K562 (cell line): ENCODE measurements around the gene PLCB1. TPM values are rescaled to one million over a fixed set of nuclear protein-coding genes. Genes with fewer than 3 reads are reported as not detected.

Experiments used
- ATAC-seq: fragments of 200-7000 bp; cut with Tn5 transposase; 3 replicates; pipeline ENCODE4 v1.9.1; 2020; ENCODE audit warnings: moderate library complexity
- BruUV-seq: library from RNA; stranded (reverse); fragments of 400-500 nt; replicated peaks from 2 replicates; lab custom pipeline; 2021; lab: Mats Ljungman, UMichigan
- CTCF ChIA-PET: fragments of 300-600 bp; formaldehyde crosslinking; extraction: SDS; loops from one replicate; lab custom pipeline; 2021; ENCODE audit warnings: low intra/inter-chr PET ratio; lab: Yijun Ruan, JAX
- POLR2A ChIA-PET: fragments of 300-600, 350-650 bp; sonication (Branson Sonifier 250); formaldehyde crosslinking; extraction: SDS; loops from one replicate; lab custom pipeline; 2021; ENCODE audit warnings: antibody characterized with exemption, inconsistent platforms; lab: Yijun Ruan, JAX
- DNase-seq, 4 experiments: peaks; one replicate each; pipeline versions ENCODE4 v3.0.0 to v3.0.0-alpha.2; 2011 to 2018; ENCODE audit warnings: low spot score in 3 of 4, mixed read lengths in 3 of 4; ENCODE audit errors: extremely low read depth in 1 of 4
- FAIRE-seq: peaks from 2 replicates; lab custom pipeline; 2011; peaks lifted over from hg19 to GRCh38; lab: Jason Lieb, UNC
- H2AFZ ChIP-seq: 2 replicates; pipeline ENCODE4 v1.6.0; 2011; ENCODE audit warnings: low read depth, low read length, control low read depth, inconsistent platforms
- H3K27ac ChIP-seq: fragments of 200-600 bp; 3 replicates; pipeline ENCODE4 v1.8.0; 2011; ENCODE audit warnings: low read depth, mild to moderate bottlenecking, control low read depth, inconsistent platforms, low read length, moderate library complexity, mixed read lengths; ENCODE audit errors: extremely low read depth
- H3K27me3 ChIP-seq, 2 experiments: fragments of 300-600 bp in 1 of 2; 2 replicates in 1 of 2; 3 replicates in 1 of 2; pipeline versions ENCODE4 v1.6.0 to v1.8.0; 2011; ENCODE audit warnings: inconsistent platforms in 2 of 2, low read length in 2 of 2, mild to moderate bottlenecking in 1 of 2, mixed read lengths in 1 of 2, moderate library complexity in 1 of 2; ENCODE audit not compliant: control insufficient read depth in 2 of 2, insufficient read depth in 2 of 2
- H3K36me3 ChIP-seq: fragments of 300-600 bp; 3 replicates; pipeline ENCODE4 v1.8.0; 2011; ENCODE audit warnings: mild to moderate bottlenecking, low read length, inconsistent platforms; ENCODE audit not compliant: control insufficient read depth, insufficient read depth
- H3K4me1 ChIP-seq, 2 experiments: fragments of 200-600 bp in 1 of 2; replicated peaks in 1 of 2; 2 replicates in 1 of 2; 3 replicates in 1 of 2; pipeline versions ENCODE4 v1.5.1 to v1.8.0; 2011; ENCODE audit warnings: inconsistent platforms in 2 of 2, low read length in 2 of 2, mild to moderate bottlenecking in 1 of 2, mixed read lengths in 1 of 2, moderate library complexity in 1 of 2; ENCODE audit not compliant: control insufficient read depth in 2 of 2, insufficient read depth in 2 of 2
- H3K4me2 ChIP-seq: 2 replicates; pipeline ENCODE4 v1.6.1; 2011; ENCODE audit warnings: low read length, control low read depth, inconsistent platforms, mixed read lengths; ENCODE audit not compliant: insufficient read depth
- H3K4me3 ChIP-seq: fragments of 200-600 bp; sonication (generic), shearing (Covaris generic); 2 replicates; pipeline ENCODE4 v1.5.1; 2016; ENCODE audit warnings: control low read depth, inconsistent platforms
- H3K79me2 ChIP-seq: fragments of 200-600 bp; 3 replicates; pipeline ENCODE4 v1.8.0; 2011; ENCODE audit warnings: low read length, inconsistent platforms; ENCODE audit not compliant: control insufficient read depth, insufficient read depth
- H3K9ac ChIP-seq, 2 experiments: 2 replicates each; pipeline versions ENCODE4 v1.6.0 to v1.6.1; 2011; ENCODE audit warnings: low read depth in 2 of 2, low read length in 2 of 2, control low read depth in 1 of 2, inconsistent platforms in 1 of 2, mild to moderate bottlenecking in 1 of 2, mixed read lengths in 1 of 2; ENCODE audit not compliant: insufficient read depth in 1 of 2
- H3K9me1 ChIP-seq: one replicate; pipeline ENCODE4 v1.6.0; 2011; ENCODE audit warnings: inconsistent platforms, mild to moderate bottlenecking, low read length, moderate library complexity; ENCODE audit not compliant: control insufficient read depth, insufficient read depth
- H3K9me3 ChIP-seq: replicated peaks from 2 replicates; pipeline ENCODE4 v1.5.1; 2011; ENCODE audit warnings: low read depth, low read length, inconsistent platforms; ENCODE audit not compliant: control insufficient read depth, insufficient read depth
- H4K20me1 ChIP-seq: replicated peaks from 2 replicates; pipeline ENCODE4 v1.6.1; 2011; ENCODE audit warnings: low read length, inconsistent platforms, mixed read lengths; ENCODE audit not compliant: control insufficient read depth, insufficient read depth
- ARHGAP35 ChIP-seq: fragments of 450-650 bp; IDR thresholded peaks from 2 replicates; pipeline ENCODE4 v1.6.1; 2018; ENCODE audit not compliant: partially characterized antibody
- ARID1B ChIP-seq: fragments of 450-650 bp; IDR thresholded peaks from 2 replicates; pipeline ENCODE4 v1.6.1; 2016; ENCODE audit warnings: antibody characterized with exemption, mild to moderate bottlenecking, inconsistent platforms
- HDAC1 ChIP-seq, 2 experiments: fragments of 450-650 bp; IDR thresholded peaks; 2 replicates each; pipeline ENCODE4 v1.6.1; 2016 to 2017; ENCODE audit warnings: inconsistent platforms in 1 of 2, mild to moderate bottlenecking in 1 of 2, moderate library complexity in 1 of 2
- HMG20A ChIP-seq: fragments of 450-650 bp; formaldehyde crosslinking; conservative IDR thresholded peaks from 2 replicates; pipeline ENCODE4 v1.4.0; 2020; ENCODE audit warnings: mild to moderate bottlenecking, mixed read lengths
- KDM5B ChIP-seq: fragments of 200-600 bp; sonication (generic); IDR thresholded peaks from 2 replicates; pipeline ENCODE4 v1.6.1; 2012; ENCODE audit warnings: low read depth, mild to moderate bottlenecking, moderate library complexity, low read length, control low read depth, inconsistent platforms; ENCODE audit not compliant: insufficient replicate concordance
- MEIS2 ChIP-seq: fragments of 450-650 bp; IDR thresholded peaks from 2 replicates; pipeline ENCODE4 v1.6.1; 2014; ENCODE audit warnings: mild to moderate bottlenecking; ENCODE audit not compliant: partially characterized antibody
- MTA3 ChIP-seq: fragments of 450-650 bp; formaldehyde crosslinking; IDR thresholded peaks from 2 replicates; pipeline ENCODE4 v1.6.1; 2017; ENCODE audit warnings: mild to moderate bottlenecking, borderline replicate concordance
- NFYB ChIP-seq: IDR thresholded peaks from 2 replicates; pipeline ENCODE4 v1.6.1; 2011; ENCODE audit warnings: mild to moderate bottlenecking, moderate library complexity; ENCODE audit not compliant: insufficient read length; ENCODE audit errors: extremely low read depth
- PHB2 ChIP-seq: fragments of 450-650 bp; IDR thresholded peaks from 2 replicates; pipeline ENCODE4 v1.6.1; 2017; ENCODE audit warnings: low read depth
- PPARD ChIP-seq: fragments of 250-450 bp; sonication (Bioruptor Pico); IDR thresholded peaks from 2 replicates; pipeline ENCODE4 v1.8.0; 2022; ENCODE audit warnings: inconsistent platforms, mild to moderate bottlenecking, moderate library complexity
- SLC30A9 ChIP-seq: fragments of 250-450 bp; sonication (Bioruptor Pico); IDR thresholded peaks from 2 replicates; pipeline ENCODE4 v1.8.0; 2022; ENCODE audit warnings: mild to moderate bottlenecking, moderate library complexity
- SMARCA5 ChIP-seq: fragments of 450-650 bp; IDR thresholded peaks from 2 replicates; pipeline ENCODE4 v1.6.1; 2016
- WHSC1 ChIP-seq: IDR thresholded peaks from one replicate; pipeline ENCODE4 v1.6.1; 2012; ENCODE audit warnings: low read length, control low read depth, inconsistent platforms
- YBX1 ChIP-seq: fragments of 450-650 bp; IDR thresholded peaks from 2 replicates; pipeline ENCODE4 v1.7.1; 2016; ENCODE audit warnings: mild to moderate bottlenecking
- ZBTB8A ChIP-seq: fragments of 450-650 bp; IDR thresholded peaks from 2 replicates; pipeline ENCODE4 v1.6.1; 2018; ENCODE audit warnings: mild to moderate bottlenecking, moderate library complexity; ENCODE audit not compliant: partially characterized antibody
- ZNF239 ChIP-seq: fragments of 250-450 bp; sonication (Bioruptor Pico); IDR thresholded peaks from 2 replicates; pipeline ENCODE4 v1.4.0; 2020; ENCODE audit warnings: mild to moderate bottlenecking
- ZNF316 ChIP-seq: fragments of 450-650 bp; IDR thresholded peaks from 2 replicates; pipeline ENCODE4 v1.6.1; 2016
- ZNF324 ChIP-seq: fragments of 250-450 bp; sonication (Bioruptor Pico); IDR thresholded peaks from 2 replicates; pipeline ENCODE4 v1.4.0; 2020; ENCODE audit warnings: mild to moderate bottlenecking
- ZZZ3 ChIP-seq: fragments of 450-650 bp; IDR thresholded peaks from 2 replicates; pipeline ENCODE4 v1.6.1; 2016; ENCODE audit warnings: antibody characterized with exemption, mild to moderate bottlenecking, moderate library complexity
- WGBS: fragments of 100-300 bp; shearing (Covaris generic); methylation state at CpG from one replicate; pipeline ENCODE4 v1.1.6; 2016; ENCODE audit warnings: low coverage, mixed read lengths; ENCODE audit not compliant: insufficient coverage; ENCODE audit errors: missing lambda C conversion rate; 5-methylcytosine and 5-hydroxymethylcytosine counted together
- in situ Hi-C: fragments of 300-500 bp; cut with MboI; formaldehyde crosslinking; loops from 4 replicates; pipeline ENCODE4 v1.15.0; 2018; ENCODE audit warnings: inconsistent platforms, mixed read lengths
- intact Hi-C: fragments of 100-400 bp; cut with micrococcal nuclease; formaldehyde crosslinking; loops from 2 replicates; pipeline ENCODE4 v1.14.2; 2022
- polyA plus RNA-seq, 8 experiments: library from polyadenylated mRNA; depleted of rRNA in 4 of 8; stranded (reverse) in 5 of 8; unstranded in 3 of 8; fragments of >200 nt; fragmentation: Nextera tagmentation in 2 of 8; fragmentation: Illumina TruSeq in 1 of 8; extraction: Ambion mirVana in 2 of 8; extraction: Trizol in 1 of 8; gene quantifications; 2 replicates each; pipeline versions ENCODE4 v1.2.1 to v1.2.3, GENCODE V29; 2011 to 2014; ENCODE audit warnings: inconsistent platforms in 1 of 8, missing spikeins in 1 of 8
- total RNA-seq, 7 experiments: library from RNA; depleted of rRNA in 6 of 7; stranded (reverse); fragments of >200 nt in 6 of 7; fragmentation: Illumina TruSeq in 2 of 7; extraction: Trizol in 2 of 7; gene quantifications; 2 replicates each; pipeline versions ENCODE4 v1.2.1 to v1.2.3, GENCODE V29; 2011 to 2021; ENCODE audit warnings: low replicate concordance in 1 of 7
- TF ChIP-seq, protein P1 (sequence below), 3 experiments: fragments of 200-800 bp in 1 of 3; sonication (Bioruptor generic) in 1 of 3; sonication (generic) in 1 of 3; formaldehyde crosslinking in 1 of 3; IDR thresholded peaks; 2 replicates each; pipeline versions ENCODE4 v1.6.1 to v1.8.0; 2016 to 2022; ENCODE audit warnings: mild to moderate bottlenecking in 2 of 3, missing compliant biosample characterization in 2 of 3, missing genetic modification characterization in 2 of 3, missing genetic modification reagents in 1 of 3
- TF ChIP-seq, protein P2 (sequence below): fragments of 450-650 bp; formaldehyde crosslinking; IDR thresholded peaks from 2 replicates; pipeline ENCODE4 v1.4.0; 2020; ENCODE audit warnings: mild to moderate bottlenecking

PLCB1 gene
- total and polyA plus RNA-seq, 9 of the 15 experiments (the other 6 are each of a cell fraction or from before 2014, with no cell fraction given) = 0.34 to 3.1 (median 1.3) TPM

- TF ChIP-seq KDM5B (no peak), YBX1 (no peak), PHB2 (no peak), ZNF316 (no peak), ZZZ3 (no peak)
- TF ChIP-seq, protein P1, sequence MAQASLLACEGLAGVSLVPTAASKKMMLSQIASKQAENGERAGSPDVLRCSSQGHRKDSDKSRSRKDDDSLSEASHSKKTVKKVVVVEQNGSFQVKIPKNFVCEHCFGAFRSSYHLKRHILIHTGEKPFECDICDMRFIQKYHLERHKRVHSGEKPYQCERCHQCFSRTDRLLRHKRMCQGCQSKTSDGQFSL (CRISPR knock-in tag; IDR thresholded peaks at IDR 0.05) = no peak
- TF ChIP-seq, protein P1 (tag; IDR thresholded peaks at IDR 0.05) = no peak
- TF ChIP-seq, protein P2, sequence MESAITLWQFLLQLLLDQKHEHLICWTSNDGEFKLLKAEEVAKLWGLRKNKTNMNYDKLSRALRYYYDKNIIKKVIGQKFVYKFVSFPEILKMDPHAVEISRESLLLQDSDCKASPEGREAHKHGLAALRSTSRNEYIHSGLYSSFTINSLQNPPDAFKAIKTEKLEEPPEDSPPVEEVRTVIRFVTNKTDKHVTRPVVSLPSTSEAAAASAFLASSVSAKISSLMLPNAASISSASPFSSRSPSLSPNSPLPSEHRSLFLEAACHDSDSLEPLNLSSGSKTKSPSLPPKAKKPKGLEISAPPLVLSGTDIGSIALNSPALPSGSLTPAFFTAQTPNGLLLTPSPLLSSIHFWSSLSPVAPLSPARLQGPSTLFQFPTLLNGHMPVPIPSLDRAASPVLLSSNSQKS = no peak
These were observed 747.6 kb downstream of the PLCB1 start (continued) for GRCh38 chr20:8879669-8880068.

DNA sequence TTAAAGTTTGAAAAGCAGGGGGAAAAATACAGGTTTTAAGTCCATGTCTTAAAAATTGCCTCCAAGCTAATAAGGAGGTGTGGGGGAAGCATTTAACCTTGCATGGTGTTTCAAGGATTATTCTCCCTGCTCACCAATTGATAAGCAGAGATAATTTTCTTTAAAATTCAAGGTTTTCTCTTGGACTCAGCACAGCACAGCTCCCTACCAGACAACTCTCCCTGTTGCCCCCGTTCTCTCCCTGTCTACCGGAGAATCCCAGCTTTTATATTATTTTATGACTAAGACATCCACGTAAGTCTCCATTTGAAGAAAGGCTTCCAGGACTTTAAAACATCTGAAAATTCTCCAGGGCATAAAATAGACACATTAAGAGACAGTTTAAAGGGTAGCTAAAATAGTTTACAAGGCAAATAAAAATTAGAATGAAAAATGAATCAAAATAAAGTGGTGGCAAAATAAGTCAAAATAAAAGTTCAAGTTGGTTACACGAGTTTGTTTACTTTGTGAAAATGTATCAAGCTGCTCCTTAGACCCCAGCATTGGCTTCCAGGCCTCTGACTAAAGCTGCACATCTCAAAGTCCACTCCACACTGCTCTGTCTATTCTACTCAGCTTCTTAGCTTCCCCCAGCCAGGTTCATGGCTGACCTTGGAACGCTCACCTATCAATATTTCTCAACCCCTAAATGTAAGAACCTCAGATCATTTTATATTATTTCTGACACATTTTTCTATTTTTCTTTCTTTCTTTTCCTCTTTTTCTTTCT, 748.2 kb downstream of the PLCB1 start:
- no peak for ATAC-seq
- H3K4me3 ChIP-seq = no peak overlapping the region
- no peak overlapping the region for H3K4me2 ChIP-seq
- H3K9me1 ChIP-seq = no peaks in the 10 kb centered on the region
- no peak overlapping the region for H3K9ac ChIP-seq
- DNase-seq = no peak
- FAIRE-seq = no peak
- no peaks in the 10 kb centered on the region for H3K9me3 ChIP-seq
- H3K27ac ChIP-seq = no peak overlapping the region
- no peak overlapping the region for H2AFZ ChIP-seq
- intact Hi-C loops (no loop called here), in situ Hi-C loops (no loop called here)
- H4K20me1 ChIP-seq = no peaks in the 10 kb centered on the region
- ChIA-PET CTCF (no interaction called here), POLR2A (no interaction called here)
- H3K4me1 ChIP-seq = no peaks in the 10 kb centered on the region
- WGBS = 4% methylated on average over 4 of the region's 5 CpGs
- no peaks in the 10 kb centered on the region for H3K36me3 ChIP-seq
- H3K27me3 ChIP-seq = no peaks in the 10 kb centered on the region
- no peaks in the 10 kb centered on the region for H3K79me2 ChIP-seq
- no TSS peak for BruUV-seq
- TF ChIP-seq SLC30A9 (CRISPR knock-in tag) = no peak
- TF ChIP-seq ZBTB8A = no peak
- no peak for TF ChIP-seq MEIS2
- TF ChIP-seq ZNF324 (CRISPR knock-in tag) = no peak
- TF ChIP-seq HDAC1 (IDR thresholded peaks at IDR 0.05) = no peak
- TF ChIP-seq HMG20A (CRISPR knock-in tag) = no peak
- TF ChIP-seq ZNF239 (CRISPR knock-in tag) = no peak
- TF ChIP-seq MTA3 = no peak
- no peak for TF ChIP-seq PPARD (CRISPR knock-in tag)
- no peak for TF ChIP-seq ARID1B
- TF ChIP-seq WHSC1 = no peak
- TF ChIP-seq ARHGAP35 = no peak
- TF ChIP-seq SMARCA5 = no peak
- no peak for TF ChIP-seq NFYB
